PC-9 (cell line): ENCODE data around the gene SV2A.

Source experiments
- CTCF ChIP-seq: fragments of 200-600 bp; sonication (generic); conservative IDR thresholded peaks from 2 replicates; pipeline ENCODE4 v1.6.1; 2017; ENCODE audit warnings: mixed run types, antibody characterized with exemption, mild to moderate bottlenecking, moderate library complexity
- EZH2 ChIP-seq: fragments of 200-600 bp; sonication (generic); IDR thresholded peaks from 2 replicates; pipeline ENCODE4 v1.8.0; 2017; ENCODE audit warnings: antibody characterized with exemption, low read depth

- no peak for TF ChIP-seq CTCF
- TF ChIP-seq EZH2 = no peak
These were observed 11.0 kb downstream of the SV2A start for GRCh38 chr1:149906570-149907075.
